HEK293T (cell line): ENCODE data around the gene HOXA9.

Experiments
- BHLHE40 ChIP-seq: fragments of 450-650 bp; IDR thresholded peaks from 2 replicates; pipeline ENCODE4 v1.6.1; 2016; ENCODE audit warnings: mild to moderate bottlenecking, moderate library complexity, borderline replicate concordance
- ELF4 ChIP-seq: fragments of 450-650 bp; IDR thresholded peaks from 2 replicates; pipeline ENCODE4 v1.6.1; 2017; ENCODE audit warnings: antibody characterized with exemption
- FOXA1 ChIP-seq: fragments of 450-650 bp; IDR thresholded peaks from 2 replicates; pipeline ENCODE4 v1.6.1; 2016; ENCODE audit warnings: mild to moderate bottlenecking
- FOXM1 ChIP-seq: fragments of 450-650 bp; IDR thresholded peaks from 2 replicates; pipeline ENCODE4 v1.6.1; 2017; ENCODE audit warnings: mild to moderate bottlenecking, borderline replicate concordance
- L3MBTL2 ChIP-seq: fragments of 450-650 bp; conservative IDR thresholded peaks from 2 replicates; pipeline ENCODE4 v1.6.1; 2016; ENCODE audit warnings: mild to moderate bottlenecking
- SP1 ChIP-seq: fragments of 450-650 bp; IDR thresholded peaks from 2 replicates; pipeline ENCODE4 v1.6.1; 2017

- TF ChIP-seq FOXM1, result no peak
- TF ChIP-seq SP1, result no peak
- TF ChIP-seq BHLHE40, result no peak
- TF ChIP-seq L3MBTL2, result no peak
- TF ChIP-seq ELF4, result no peak
- TF ChIP-seq FOXA1, result no peak
Observed at GRCh38 chr7:27176962-27177794, 11.8 kb upstream of the HOXA9 start.
